Activated CD4-positive, alpha-beta T cell treated with anti-CD3 and anti-CD28 coated beads for 1 hour (primary cell): Measurements from ENCODE around the gene SH3PXD2B.
"Not testable (repeated sequence)": the region's sequence is repeated elsewhere in the genome, so short reads cannot be mapped to it uniquely, and the experiment has no call there.

Experiments
- DNase-seq: peaks from one replicate; pipeline ENCODE4 v3.0.0-alpha.2; 2020

The SH3PXD2B gene

DNA sequence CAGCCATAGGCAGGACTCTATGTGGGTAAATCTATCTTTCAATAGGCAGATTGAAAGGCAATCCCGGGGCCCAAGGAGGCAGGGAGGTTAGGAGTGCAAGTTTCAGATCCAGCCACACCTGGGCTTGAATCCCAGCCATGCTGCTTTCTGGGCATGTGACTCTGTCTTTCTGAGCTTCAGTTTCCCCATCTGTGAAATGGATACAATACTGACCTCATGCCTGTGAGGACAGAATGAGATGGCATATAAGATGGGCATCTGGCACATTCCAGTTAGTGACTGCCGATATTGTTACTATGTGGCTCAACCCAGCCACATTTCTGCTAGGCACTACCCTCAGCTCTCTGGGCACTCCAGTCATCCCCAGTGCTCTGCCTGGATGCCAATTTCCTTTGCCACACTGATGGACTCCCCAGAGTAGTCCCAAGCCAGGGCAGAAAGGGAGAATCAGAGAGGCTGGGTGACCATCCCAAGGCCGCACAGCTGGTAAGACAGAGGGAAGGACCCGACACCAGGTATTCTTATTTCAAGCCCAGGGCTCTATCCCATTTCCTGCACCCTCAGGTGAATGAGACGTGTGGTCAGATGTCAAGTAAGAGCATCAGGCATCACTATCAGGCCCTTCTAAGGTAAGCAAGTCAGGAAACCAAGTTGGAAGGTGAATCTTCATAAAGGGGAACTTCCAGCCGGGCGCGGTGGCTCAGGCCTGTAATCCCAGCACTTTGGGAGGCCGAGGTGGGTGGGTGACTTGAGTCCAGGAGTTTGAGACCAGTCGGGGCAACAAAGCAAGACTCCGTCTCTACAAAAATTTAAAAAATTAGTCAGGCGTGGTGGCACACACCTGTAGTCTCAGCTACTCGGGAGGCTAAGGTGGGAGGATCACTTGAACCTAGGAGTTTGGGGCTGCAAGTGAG is 38.7 kb downstream of the SH3PXD2B start:
- no peak for DNase-seq

DNA sequence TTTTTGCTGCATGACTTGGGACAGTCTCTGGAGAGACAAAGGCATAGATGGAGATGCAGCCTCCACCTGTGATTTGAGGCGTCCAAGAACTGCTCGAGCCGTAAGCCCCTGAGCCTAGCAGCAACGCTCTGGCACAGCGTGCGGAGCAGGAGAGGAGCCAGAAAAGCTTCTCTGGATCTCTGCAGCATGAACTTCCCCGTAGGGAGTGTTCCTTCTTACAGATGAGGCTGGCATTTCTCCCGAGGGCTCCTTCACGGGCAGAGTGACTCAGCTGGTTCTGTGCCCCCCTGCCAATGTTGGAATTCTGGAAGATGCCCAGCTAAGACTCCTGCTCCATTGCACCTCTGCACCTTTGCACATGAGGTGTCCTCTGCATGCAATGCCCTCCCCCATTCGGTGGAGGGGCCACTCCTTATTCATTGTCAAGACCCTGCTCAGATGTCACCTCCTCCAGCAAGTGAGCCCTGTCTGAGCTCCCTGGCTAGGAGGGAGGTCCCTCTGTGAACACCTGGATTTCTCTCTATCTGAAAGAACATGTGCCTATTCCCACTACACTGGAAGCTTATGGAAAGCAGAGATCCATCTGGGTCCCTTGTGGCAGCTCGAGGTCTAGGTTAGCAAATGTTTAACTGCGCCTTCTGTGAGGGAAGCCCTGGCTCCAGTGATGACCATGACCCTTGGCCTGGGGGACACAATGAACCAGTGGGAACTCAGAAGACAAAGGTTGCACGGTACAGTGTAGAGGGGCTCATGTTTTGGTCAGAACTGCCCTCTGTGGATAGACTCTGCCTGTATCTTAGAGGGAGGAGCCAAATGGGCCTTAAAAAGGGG is 39.6 kb downstream of the SH3PXD2B start:
- DNase-seq = no peak

- DNase-seq = no peak
Measured at GRCh38 chr5:172413601-172414171, 40.6 kb downstream of the SH3PXD2B start.

- DNase-seq = no peak
Measured at GRCh38 chr5:172412724-172413286, 41.5 kb downstream of the SH3PXD2B start.

DNA sequence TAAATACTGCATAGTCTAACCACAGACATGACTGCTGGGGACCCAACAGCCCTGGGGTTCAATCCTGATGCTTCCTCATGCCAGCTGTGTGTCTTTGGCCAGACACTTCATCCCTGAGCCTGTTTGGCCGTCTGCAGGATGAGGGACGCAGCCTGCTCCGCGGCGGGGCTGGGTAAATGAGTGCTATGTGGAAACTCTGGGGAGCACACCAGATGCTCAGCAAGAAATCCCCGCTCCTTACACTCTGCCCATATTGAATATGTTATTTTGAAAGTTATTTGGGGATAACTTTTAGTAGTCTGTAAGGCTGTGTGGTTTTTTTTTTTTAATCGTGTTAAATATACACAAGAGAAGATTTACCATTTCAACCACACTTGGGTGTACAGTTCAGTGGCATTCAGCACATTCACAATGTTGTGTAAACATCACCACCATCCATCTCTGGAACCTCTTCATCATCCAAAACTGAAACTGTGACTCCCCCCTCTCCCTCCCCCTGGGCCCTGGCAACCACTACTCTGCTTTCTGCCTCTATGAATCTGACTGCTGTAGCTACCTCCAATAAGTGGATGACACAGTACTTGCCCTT is 42.7 kb downstream of the SH3PXD2B start:
- no peak for DNase-seq

DNA sequence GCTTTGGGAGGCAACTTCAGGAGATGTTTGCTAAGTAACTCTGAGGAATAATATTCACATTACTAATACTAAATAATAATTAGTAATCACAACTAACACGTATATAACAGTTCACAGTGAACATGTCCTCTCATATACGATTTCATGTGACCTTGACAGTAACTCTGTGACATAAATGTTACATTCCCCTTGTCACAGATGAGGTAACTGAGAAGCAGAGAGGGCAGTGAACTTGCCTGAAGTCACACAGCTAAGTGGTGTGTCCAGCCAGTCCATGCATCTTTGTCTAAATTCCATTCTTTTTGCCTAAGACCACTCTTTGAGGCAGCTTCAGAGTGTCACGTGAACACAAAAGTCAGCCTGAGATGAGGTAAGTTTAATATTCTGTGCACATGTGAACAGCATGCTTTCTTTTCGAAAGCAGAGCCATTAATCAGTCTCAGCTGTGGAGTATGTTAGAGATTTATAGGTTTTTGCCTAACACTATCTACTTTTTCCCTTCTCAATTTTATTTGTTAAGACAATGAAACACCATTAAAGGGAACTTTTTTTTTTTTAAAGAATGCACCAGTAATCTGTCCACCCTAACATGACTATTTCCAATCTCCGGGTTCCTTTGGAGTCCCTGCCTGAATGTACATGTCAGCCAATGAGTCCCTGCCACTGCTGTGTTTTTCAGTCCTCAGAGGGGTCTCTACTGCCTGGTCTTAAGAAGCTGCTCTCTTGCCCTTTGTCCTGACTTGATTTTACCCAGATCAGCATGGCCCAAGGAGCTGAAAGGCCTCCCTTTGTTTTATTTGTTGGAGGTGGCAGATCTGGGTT is 43.5 kb downstream of the SH3PXD2B start:
- no peak for DNase-seq

GRCh38 chr5:172410160-172410559 is 44.2 kb downstream of the SH3PXD2B start:
- no peak for DNase-seq

GRCh38 chr5:172409477-172409876 is 44.8 kb downstream of the SH3PXD2B start:
- not testable (repeated sequence) for DNase-seq

- DNase-seq = no peak
Measured at GRCh38 chr5:172407822-172408221, 46.5 kb downstream of the SH3PXD2B start.

DNA sequence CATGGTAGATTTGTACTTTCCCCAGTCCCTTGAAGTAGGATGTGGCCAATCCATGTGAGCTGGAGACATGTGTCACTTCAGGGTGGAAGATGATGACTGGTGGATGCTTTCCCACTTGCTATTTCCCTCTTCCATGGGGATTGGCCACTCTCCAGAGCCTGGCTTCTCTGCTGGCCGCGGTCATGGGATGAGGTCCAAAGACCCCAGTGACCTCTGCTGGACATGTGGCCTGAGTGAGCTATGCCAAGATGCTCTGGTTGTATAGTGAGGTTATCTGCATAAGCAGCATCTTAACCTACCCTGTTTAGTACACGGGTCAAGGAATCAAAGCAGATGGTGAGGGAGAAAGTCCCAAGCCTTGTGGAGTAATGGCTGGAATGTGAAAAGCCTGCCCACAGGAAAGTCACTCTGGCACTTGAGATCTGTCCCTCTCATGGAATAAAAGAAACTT is 47.1 kb downstream of the SH3PXD2B start:
- DNase-seq = no peak

- DNase-seq = no peak
Measured at GRCh38 chr5:172405226-172406107, 48.9 kb downstream of the SH3PXD2B start.

- no peak for DNase-seq
Measured at GRCh38 chr5:172404746-172405145, 49.6 kb downstream of the SH3PXD2B start.

- DNase-seq = no peak
Measured at GRCh38 chr5:172403817-172404216, 50.5 kb downstream of the SH3PXD2B start.

- DNase-seq = no peak
Measured at GRCh38 chr5:172403189-172403796, 51.0 kb downstream of the SH3PXD2B start.

DNA sequence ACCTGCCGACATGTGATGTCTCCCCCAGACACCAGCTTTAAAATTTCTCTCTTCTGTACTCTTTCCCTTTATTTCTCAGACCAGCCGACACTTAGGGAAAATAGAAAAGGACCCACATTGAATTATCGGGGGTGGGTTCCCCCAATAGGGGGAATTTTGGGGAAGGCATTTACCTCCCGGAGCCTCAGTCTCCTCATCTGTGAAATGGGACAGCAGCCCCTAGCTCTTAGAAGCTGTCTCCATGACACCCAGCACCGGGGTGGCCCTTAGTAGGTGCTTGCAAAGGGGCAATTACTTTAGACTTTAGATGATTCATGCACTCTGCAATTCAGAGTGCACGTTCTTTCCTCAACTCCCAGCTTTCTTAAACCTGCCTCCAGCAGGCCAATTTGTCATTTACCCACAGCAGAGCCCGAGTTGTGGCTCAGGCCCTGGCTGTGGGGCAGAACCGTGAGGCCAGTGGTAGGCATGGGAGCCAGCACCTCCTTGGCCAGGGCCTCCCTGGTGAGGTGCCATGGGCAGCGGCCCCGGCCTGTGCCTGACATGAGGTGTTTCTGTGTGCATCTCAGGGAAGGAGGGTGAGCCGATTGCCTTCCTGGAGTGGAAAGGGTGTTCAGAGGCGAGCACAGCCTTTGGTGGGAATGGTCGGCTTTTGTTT is 51.7 kb downstream of the SH3PXD2B start:
- no peak for DNase-seq

DNA sequence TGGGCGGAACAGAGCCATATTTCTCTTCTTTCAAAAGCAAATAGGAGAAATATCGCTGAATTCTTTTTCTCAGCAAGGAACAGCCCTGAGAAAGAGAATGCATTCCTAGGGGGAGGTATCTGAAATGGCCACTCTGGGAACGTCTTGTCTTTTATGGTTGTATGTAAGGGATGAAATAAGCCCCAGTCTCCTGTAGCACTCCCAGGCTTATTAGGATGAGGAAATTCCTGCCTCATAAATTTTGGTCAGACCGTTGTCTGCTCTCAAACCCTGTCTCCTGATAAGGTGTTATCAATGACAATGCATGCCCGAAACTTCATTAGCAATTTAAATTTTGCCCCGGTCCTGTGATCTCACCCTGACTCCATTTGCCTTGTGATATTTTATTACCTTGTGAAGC is 52.3 kb downstream of the SH3PXD2B start:
- DNase-seq = not testable (repeated sequence)

- DNase-seq = no peak
Measured at GRCh38 chr5:172399826-172400225, 54.5 kb downstream of the SH3PXD2B start.

DNA sequence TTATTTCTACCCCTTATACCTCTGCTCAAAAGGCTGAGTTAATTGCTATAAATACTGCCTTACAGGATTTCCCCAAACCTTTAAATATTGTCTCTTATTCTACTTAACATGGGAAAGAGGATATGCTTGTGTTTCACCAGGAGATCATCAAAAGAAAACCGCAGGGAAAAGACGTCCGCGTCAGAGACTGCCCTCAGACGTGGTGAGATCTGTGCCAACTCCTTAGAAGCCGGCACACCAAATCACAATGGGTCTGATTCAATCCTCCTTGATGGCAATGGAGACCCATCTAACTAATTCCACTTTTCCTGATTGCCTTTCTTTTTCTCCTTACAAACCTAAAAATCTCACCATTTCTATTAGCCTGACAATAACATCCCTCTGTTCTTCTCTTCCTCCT is 55.0 kb downstream of the SH3PXD2B start:
- DNase-seq = no peak

- not testable (repeated sequence) for DNase-seq
Measured at GRCh38 chr5:172398645-172399044, 55.7 kb downstream of the SH3PXD2B start.

DNA sequence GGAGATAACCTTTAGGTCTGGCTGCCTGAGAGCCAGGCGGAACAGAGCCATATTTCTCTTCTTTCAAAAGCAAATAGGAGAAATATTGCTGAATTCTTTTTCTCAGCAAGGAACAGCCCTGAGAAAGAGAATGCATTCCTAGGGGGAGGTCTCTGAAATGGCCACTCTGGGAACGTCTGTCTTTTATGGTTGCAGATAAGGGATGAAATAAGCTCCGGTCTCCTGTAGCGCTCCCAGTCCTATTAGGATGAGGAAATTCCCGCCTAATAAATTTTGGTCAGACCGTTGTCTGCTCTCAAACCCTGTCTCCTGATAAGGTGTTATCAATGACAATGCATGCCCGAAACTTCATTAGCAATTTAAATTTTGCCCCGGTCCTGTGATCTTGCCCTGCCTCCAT is 57.3 kb downstream of the SH3PXD2B start:
- not testable (repeated sequence) for DNase-seq
